Measurements from ENCODE around the gene UBR4.
A peak's percentile ranks its signal among the peaks of the same experiment; 100 is the strongest.
"Not testable (repeated sequence)": the region's sequence is repeated elsewhere in the genome, so short reads cannot be mapped to it uniquely, and the experiment has no call there.

Gene UBR4

GRCh38 chr1:19220080-19220846 lies 10.2 kb upstream of the UBR4 start:
- no peak for DNase-seq (ENCODE audit: low read depth)

- no peak for DNase-seq (ENCODE audit: low read depth)
These were observed 9.4 kb upstream of the UBR4 start for GRCh38 chr1:19219451-19219850.

GRCh38 chr1:19216585-19216984 lies 6.5 kb upstream of the UBR4 start:
- not testable (repeated sequence) for DNase-seq (ENCODE audit: low read depth)

- no peak for DNase-seq (ENCODE audit: low read depth)
These were observed 3.5 kb upstream of the UBR4 start for GRCh38 chr1:19213580-19213979.

- no peak for DNase-seq (ENCODE audit: low read depth)
These were observed 2.1 kb upstream of the UBR4 start for GRCh38 chr1:19212167-19212566.

GRCh38 chr1:19210772-19211549 lies 895 bp upstream of the UBR4 start:
- no peak for DNase-seq (ENCODE audit: low read depth)

GRCh38 chr1:19209439-19209989 lies 552 bp downstream of the UBR4 start:
- DNase-seq (ENCODE audit: low read depth): no peak

- no peak for DNase-seq (ENCODE audit: low read depth)
These were observed 1.2 kb downstream of the UBR4 start for GRCh38 chr1:19208710-19209438.

- no peak for DNase-seq (ENCODE audit: low read depth)
These were observed 3.1 kb downstream of the UBR4 start for GRCh38 chr1:19206947-19207346.

GRCh38 chr1:19205845-19206244 lies 4.2 kb downstream of the UBR4 start:
- no peak for DNase-seq (ENCODE audit: low read depth)

- DNase-seq (ENCODE audit: low read depth): no peak
These were observed 4.7 kb downstream of the UBR4 start for GRCh38 chr1:19205403-19205802.

- DNase-seq (ENCODE audit: low read depth): no peak
These were observed 5.4 kb downstream of the UBR4 start for GRCh38 chr1:19204446-19205266.

- peak; percentile 49 for DNase-seq (ENCODE audit: low read depth)
These were observed 6.6 kb downstream of the UBR4 start for GRCh38 chr1:19203440-19203839.

GRCh38 chr1:19202396-19202795 lies 7.7 kb downstream of the UBR4 start:
- no peak for DNase-seq (ENCODE audit: low read depth)

GRCh38 chr1:19199969-19200604 lies 10.0 kb downstream of the UBR4 start:
- DNase-seq (ENCODE audit: low read depth): no peak

GRCh38 chr1:19199329-19199968 lies 10.6 kb downstream of the UBR4 start:
- no peak for DNase-seq (ENCODE audit: low read depth)

- no peak for DNase-seq (ENCODE audit: low read depth)
These were observed 11.2 kb downstream of the UBR4 start for GRCh38 chr1:19198820-19199219.

- DNase-seq (ENCODE audit: low read depth): no peak
These were observed 12.2 kb downstream of the UBR4 start for GRCh38 chr1:19197845-19198244.

- DNase-seq (ENCODE audit: low read depth): no peak
These were observed 13.7 kb downstream of the UBR4 start for GRCh38 chr1:19196331-19196730.

GRCh38 chr1:19193004-19193403 lies 17.1 kb downstream of the UBR4 start:
- DNase-seq (ENCODE audit: low read depth): no peak

- DNase-seq (ENCODE audit: low read depth): no peak
These were observed 18.3 kb downstream of the UBR4 start for GRCh38 chr1:19191811-19192210.

Data from GM04504 (cell line).